ENCODE data around the gene HTRA1.

The HTRA1 gene

DNA sequence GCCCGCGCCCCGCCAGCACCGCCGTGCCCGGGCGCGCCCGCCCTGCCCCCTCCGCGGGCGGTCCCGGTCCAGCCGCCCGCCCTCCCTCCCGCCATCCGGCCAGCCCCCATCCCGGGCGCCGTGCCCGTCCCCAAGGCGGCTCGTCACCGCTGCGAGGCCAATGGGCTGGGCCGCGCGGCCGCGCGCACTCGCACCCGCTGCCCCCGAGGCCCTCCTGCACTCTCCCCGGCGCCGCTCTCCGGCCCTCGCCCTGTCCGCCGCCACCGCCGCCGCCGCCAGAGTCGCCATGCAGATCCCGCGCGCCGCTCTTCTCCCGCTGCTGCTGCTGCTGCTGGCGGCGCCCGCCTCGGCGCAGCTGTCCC, at the start of gene HTRA1:
TSS of gene HTRA1 (plus strand) at position 187 of the 362 bp plus-strand sequence. CDS start at position 287, 100 bp downstream.
- DNase-seq (ENCODE audit: extremely low spot score): no peak
- POLR2A ChIA-PET: no interaction called here
- CTCF ChIA-PET: no interaction called here
- TF ChIP-seq, protein P1, sequence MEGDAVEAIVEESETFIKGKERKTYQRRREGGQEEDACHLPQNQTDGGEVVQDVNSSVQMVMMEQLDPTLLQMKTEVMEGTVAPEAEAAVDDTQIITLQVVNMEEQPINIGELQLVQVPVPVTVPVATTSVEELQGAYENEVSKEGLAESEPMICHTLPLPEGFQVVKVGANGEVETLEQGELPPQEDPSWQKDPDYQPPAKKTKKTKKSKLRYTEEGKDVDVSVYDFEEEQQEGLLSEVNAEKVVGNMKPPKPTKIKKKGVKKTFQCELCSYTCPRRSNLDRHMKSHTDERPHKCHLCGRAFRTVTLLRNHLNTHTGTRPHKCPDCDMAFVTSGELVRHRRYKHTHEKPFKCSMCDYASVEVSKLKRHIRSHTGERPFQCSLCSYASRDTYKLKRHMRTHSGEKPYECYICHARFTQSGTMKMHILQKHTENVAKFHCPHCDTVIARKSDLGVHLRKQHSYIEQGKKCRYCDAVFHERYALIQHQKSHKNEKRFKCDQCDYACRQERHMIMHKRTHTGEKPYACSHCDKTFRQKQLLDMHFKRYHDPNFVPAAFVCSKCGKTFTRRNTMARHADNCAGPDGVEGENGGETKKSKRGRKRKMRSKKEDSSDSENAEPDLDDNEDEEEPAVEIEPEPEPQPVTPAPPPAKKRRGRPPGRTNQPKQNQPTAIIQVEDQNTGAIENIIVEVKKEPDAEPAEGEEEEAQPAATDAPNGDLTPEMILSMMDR (IDR thresholded peaks at IDR 0.05; ENCODE audit: control extremely low read depth, extremely low read depth, low read depth, missing control alignments): no peak

DNA sequence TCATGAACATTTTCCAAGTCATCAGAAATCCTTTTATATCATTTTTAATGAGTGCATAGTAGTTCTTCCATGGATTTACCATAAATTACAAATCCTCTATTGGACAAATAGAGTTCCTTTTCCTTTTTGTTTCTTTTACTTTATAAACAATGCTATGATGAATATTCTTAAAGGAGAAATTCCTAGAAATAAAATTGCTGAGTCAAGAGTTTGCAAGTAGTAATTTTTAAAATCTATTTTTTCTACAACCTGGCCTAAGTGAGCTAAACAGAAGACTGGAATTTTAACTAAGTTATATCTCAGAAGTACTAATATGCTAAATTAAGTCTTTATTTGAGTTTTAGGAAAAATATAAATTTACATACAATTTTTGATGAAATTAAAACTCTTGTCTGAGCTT, 48.0 kb upstream of the HTRA1 start:
- ChIA-PET POLR2A (no interaction called here), CTCF (interaction anchor here (0.8 to 6.0 kb wide), 4 partner anchors 21 to 114 kb away, joined by 3 to 26 read pairs (median 4); partner anchors contain the start of gene PLEKHA1)
- DNase-seq (ENCODE audit: extremely low spot score): no peak
- TF ChIP-seq, protein P1 (IDR thresholded peaks at IDR 0.05; ENCODE audit: control extremely low read depth, extremely low read depth, low read depth, missing control alignments): no peak

DNA sequence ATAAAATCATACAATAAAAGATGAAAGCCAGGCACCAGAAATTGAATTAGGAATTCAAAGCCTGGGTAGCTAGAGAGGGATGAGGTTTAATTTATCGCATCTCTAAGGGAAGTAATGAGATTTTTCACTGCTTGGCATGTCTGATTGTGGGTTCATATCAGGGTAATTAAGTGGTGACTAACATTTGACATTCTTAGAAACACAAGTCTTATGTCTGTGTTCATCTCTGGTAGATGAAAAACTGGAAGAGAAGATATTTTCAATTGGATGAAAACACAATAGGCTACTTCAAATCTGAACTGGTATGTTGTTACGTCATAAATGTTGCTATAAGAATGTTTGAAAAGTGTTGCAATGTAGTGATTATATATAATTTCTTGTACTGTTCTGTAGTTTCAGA, 43.7 kb upstream of the HTRA1 start:
- DNase-seq (ENCODE audit: extremely low spot score): no peak
- ChIA-PET POLR2A (no interaction called here), CTCF (no interaction called here)

DNA sequence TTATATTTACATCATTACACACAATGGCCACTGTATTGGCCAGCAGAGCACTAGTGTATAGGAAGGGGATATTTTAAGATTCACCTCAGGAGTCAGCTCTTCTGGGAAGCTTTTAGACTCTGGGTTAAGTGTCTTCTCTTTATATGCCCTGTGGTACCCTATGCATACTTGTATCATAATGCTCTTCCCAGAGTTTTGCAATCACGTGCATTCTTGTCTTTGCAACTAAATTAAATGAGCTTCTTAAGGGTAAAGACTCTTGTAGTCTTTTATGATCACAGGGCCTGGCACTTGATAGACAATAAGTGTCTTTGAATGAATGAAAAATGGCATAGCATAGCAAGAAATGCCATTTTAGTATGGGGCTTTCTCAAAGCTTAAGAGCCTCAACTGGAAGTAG, 42.3 kb upstream of the HTRA1 start:
- no peak for DNase-seq (ENCODE audit: extremely low spot score)
- POLR2A ChIA-PET: no interaction called here
- TF ChIP-seq, protein P1 (IDR thresholded peaks at IDR 0.05; ENCODE audit: control extremely low read depth, extremely low read depth, low read depth, missing control alignments): no peak
- CTCF ChIA-PET: interaction anchor here (1.4 to 2.0 kb wide), 2 partner anchors 16 to 28 kb away, joined by 4 to 18 read pairs; no protein-coding TSS in a partner anchor

More for the DNA sequence above, 43.7 kb upstream of the HTRA1 start:
- TF ChIP-seq, protein P1 (IDR thresholded peaks at IDR 0.05; ENCODE audit: control extremely low read depth, extremely low read depth, low read depth, missing control alignments): no peak

DNA sequence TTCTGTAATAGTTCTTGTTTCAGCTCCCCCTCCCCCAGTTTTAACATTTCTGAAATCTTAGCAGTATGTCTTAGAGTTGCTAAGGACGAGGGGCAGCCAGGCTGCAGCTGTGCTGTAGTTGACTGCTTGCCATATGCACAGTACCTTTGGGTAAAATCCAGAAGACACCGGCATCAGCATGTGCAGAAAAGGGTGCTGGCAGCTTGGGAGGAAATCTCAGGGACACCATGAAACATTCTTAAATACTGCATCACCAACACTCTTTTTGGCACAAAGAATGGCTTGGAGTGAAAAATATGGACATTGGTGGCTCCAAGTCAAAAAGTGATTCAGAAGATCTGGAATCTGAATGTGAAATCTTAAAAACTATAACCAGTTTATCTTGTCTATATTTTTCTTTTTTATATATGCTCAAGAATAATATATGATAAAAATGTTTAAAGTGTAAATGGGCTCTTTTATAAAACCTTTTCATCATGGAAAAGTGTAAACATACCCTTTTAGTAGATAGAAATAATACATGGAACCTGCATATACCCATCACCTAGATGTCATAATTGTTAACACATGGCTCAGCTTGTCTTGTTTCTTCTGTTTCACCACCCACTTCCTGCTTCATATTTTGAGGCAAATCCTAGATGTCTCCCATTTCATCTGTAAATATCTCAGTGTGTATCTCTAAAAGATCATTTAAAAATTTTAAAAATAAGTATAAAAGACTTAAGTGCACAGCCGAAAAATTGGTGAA, 41.3 kb upstream of the HTRA1 start:
- ChIA-PET POLR2A (no interaction called here), CTCF (interaction anchor here (1.0 to 2.0 kb wide), 3 partner anchors 15 to 29 kb away, joined by 3 to 18 read pairs (median 4); no protein-coding TSS in a partner anchor)
- TF ChIP-seq, protein P1 (IDR thresholded peaks at IDR 0.05; ENCODE audit: control extremely low read depth, extremely low read depth, low read depth, missing control alignments): no peak
- DNase-seq (ENCODE audit: extremely low spot score): no peak

DNA sequence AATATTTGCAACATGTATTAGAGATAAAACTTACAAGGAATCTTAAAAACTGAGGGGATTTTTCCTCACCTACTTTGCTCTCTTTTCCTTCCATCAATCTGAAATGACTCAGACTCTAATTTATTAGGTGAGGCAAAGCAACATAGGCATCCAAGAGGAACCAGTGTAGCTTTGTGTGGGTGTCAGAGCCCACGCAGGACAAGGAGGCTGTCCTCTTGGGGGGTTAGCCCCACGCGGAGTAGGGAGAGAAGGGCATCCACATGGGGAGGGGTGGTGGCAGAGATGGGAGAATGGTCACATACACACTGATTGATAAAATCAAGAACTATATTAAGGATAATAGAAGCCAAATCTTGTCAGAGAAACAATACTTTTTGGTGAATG, 40.7 kb upstream of the HTRA1 start:
- ChIA-PET POLR2A (no interaction called here), CTCF (interaction anchor here (1.0 kb wide), 1 partner anchor 18 kb away, joined by 3 read pairs; no protein-coding TSS in a partner anchor)
- no peak for DNase-seq (ENCODE audit: extremely low spot score)
- TF ChIP-seq, protein P1 (IDR thresholded peaks at IDR 0.05; ENCODE audit: control extremely low read depth, extremely low read depth, low read depth, missing control alignments): no peak

Data from GM10248 (cell line).